ENCODE results near the gene DNAJA3. TPM values are rescaled to one million over a fixed set of nuclear protein-coding genes. Genes with fewer than 3 reads are reported as not detected.

Gene DNAJA3
- total RNA-seq, 2 donors from 2014 or later, result 26.4 to 29.1 TPM

DNA sequence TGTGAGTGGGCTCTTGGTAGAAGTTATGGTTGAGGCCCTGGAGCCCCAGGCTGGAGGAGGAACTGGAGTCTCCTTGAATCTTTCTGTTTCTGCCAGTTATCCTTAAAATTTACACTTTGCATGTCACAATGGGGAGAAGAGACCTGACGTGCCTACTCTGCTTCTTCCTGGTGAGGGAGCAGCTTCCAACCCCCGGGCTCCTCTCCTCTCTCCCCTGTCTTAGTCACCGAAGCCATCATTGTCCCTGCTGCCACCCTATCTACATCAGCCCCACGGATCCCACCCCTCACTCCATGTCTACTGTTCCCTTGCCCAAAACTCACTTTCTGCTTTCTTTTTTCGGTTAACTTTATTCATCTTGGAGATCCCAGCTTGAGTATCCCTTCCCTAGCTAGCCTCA, 17.6 kb downstream of the DNAJA3 start:
- Histone ChIP-seq H3K36me3 (replicated peaks in 1 of 2; ENCODE audit: insufficient read depth in 1 of 2, low read depth in 2 of 2) (peaks cover 43 to 49% of the 10 kb centered on the region in 2 donors), H3K9me3 (no peaks in the 10 kb centered on the region), H3K4me3 (no peak overlapping the region), H3K27ac (no peak overlapping the region), H3K4me1 (no peaks in the 10 kb centered on the region), H3K27me3 (no peaks in the 10 kb centered on the region)
- no peak for DNase-seq
- TF ChIP-seq POLR2A (IDR thresholded peaks at IDR 0.05), result no peak
- TF ChIP-seq, protein P1, sequence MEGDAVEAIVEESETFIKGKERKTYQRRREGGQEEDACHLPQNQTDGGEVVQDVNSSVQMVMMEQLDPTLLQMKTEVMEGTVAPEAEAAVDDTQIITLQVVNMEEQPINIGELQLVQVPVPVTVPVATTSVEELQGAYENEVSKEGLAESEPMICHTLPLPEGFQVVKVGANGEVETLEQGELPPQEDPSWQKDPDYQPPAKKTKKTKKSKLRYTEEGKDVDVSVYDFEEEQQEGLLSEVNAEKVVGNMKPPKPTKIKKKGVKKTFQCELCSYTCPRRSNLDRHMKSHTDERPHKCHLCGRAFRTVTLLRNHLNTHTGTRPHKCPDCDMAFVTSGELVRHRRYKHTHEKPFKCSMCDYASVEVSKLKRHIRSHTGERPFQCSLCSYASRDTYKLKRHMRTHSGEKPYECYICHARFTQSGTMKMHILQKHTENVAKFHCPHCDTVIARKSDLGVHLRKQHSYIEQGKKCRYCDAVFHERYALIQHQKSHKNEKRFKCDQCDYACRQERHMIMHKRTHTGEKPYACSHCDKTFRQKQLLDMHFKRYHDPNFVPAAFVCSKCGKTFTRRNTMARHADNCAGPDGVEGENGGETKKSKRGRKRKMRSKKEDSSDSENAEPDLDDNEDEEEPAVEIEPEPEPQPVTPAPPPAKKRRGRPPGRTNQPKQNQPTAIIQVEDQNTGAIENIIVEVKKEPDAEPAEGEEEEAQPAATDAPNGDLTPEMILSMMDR (IDR thresholded peaks at IDR 0.05), result no peak
- WGBS, 2 donors, result 56 to 73% methylated on average over 5 of the region's 5 CpGs
- no peak for ATAC-seq
- intact Hi-C loops (cut with DNase I), result no loop called here

DNA sequence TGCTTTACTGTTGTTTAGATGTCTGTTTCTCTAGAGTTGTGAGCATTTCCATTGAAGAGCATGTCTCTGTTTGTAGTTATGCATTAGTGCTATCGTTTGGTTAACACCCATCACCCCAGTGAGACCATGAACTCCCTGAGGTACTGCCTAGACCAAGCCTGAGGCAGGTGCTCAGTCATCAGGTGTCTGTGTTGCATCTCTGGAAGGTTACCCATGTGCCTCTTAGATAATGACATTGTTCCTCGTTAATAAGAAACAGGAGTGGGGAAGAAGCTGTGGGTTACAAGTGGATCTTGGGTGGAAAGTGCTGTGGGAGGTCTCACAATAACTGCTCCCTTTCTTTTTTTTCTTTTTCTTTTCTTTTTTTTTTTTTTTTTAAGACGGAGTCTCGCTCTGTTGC, 18.3 kb downstream of the DNAJA3 start:
- intact Hi-C loops (cut with DNase I), result no loop called here
- Histone ChIP-seq H3K27me3 (no peaks in the 10 kb centered on the region), H3K9me3 (no peaks in the 10 kb centered on the region), H3K27ac (no peak overlapping the region), H3K4me3 (no peak overlapping the region), H3K4me1 (no peaks in the 10 kb centered on the region), H3K36me3 (replicated peaks in 1 of 2; ENCODE audit: insufficient read depth in 1 of 2, low read depth in 2 of 2) (peaks cover 43 to 50% of the 10 kb centered on the region in 2 donors)
- no peak for ATAC-seq
- no peak for DNase-seq
- 85 to 87% methylated on average over 3 to 4 of the region's 4 CpGs for WGBS, 2 donors
- no peak for TF ChIP-seq POLR2A (IDR thresholded peaks at IDR 0.05)
- TF ChIP-seq, protein P1 (IDR thresholded peaks at IDR 0.05), result no peak

DNA sequence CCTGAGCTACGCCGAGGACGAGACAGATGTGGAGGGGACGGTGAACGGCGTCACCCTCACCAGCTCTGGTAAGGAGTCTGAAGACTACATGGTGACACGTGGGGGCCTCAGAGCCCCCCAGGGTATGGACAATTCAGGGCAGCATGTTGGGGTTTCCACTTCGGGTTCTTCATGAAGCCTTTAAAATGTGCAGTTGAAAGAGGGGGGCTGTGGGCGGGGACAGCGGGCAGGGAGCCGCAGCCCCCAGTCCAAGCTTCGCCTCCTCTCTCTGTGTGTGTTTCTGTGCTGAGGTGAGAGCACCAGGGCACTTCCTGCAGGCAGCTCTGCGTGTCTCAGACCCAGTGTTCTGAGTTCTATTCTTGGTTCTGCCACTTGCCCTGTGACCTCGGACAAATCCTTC, 24.8 kb downstream of the DNAJA3 start:
- WGBS, 2 donors, result 94 to 95% methylated on average over 13 to 14 of the region's 14 CpGs
- peaks cover 15 to 28% of the 10 kb centered on the region in 2 donors for H3K36me3 ChIP-seq (replicated peaks in 1 of 2; ENCODE audit: insufficient read depth in 1 of 2, low read depth in 2 of 2)
- no peaks in the 10 kb centered on the region for H3K27me3 ChIP-seq
- intact Hi-C loops (cut with DNase I), result no loop called here
- H3K27ac ChIP-seq, result no peak overlapping the region
- DNase-seq (no peak), ATAC-seq (no peak)
- no peaks in the 10 kb centered on the region for H3K4me1 ChIP-seq
- TF ChIP-seq POLR2A (IDR thresholded peaks at IDR 0.05), result no peak
- TF ChIP-seq, protein P1 (IDR thresholded peaks at IDR 0.05), result no peak
- no peaks in the 10 kb centered on the region for H3K9me3 ChIP-seq
- no peak overlapping the region for H3K4me3 ChIP-seq

DNA sequence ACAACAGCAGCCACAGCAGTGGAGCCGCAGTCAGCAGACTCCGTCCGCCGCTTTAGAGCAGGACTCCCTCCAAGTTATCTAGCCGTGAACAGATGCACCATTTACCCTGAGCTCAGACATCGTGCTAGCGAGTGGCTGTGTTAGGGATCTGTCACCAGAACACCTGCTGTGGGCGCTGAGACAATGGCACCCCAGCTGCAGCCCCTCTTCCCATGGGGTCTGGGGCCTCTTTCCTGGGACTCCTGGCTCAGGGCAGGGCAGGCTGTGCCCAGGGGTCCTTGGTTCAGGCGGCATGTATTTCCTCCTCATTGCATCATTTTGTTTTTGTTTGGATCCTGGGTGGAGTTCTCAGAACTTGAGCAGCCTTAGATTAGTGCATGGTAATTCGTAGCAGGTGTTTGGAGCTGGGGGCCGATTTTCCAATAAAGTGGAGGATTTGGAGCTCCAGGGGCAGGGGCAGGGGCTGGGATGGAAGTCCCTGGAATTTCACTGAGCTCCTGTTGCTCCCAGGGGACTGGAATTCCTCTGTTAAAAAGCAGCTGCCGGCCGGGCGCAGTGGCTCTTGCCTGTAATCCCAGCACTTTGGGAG, 25.4 kb downstream of the DNAJA3 start:
- no peak for DNase-seq
- intact Hi-C loops (cut with DNase I), result no loop called here
- no peaks in the 10 kb centered on the region for H3K27me3 ChIP-seq
- 89 to 93% methylated on average over 6 to 14 of the region's 14 CpGs for WGBS, 2 donors
- TF ChIP-seq, protein P1 (IDR thresholded peaks at IDR 0.05), result no peak
- TF ChIP-seq POLR2A (IDR thresholded peaks at IDR 0.05), result no peak
- no peaks in the 10 kb centered on the region for H3K4me1 ChIP-seq
- H3K4me3 ChIP-seq, result no peak overlapping the region
- peaks cover 20 to 23% of the 10 kb centered on the region in 2 donors for H3K36me3 ChIP-seq (replicated peaks in 1 of 2; ENCODE audit: insufficient read depth in 1 of 2, low read depth in 2 of 2)
- H3K27ac ChIP-seq, result no peak overlapping the region
- no peaks in the 10 kb centered on the region for H3K9me3 ChIP-seq
- no peak for ATAC-seq

DNA sequence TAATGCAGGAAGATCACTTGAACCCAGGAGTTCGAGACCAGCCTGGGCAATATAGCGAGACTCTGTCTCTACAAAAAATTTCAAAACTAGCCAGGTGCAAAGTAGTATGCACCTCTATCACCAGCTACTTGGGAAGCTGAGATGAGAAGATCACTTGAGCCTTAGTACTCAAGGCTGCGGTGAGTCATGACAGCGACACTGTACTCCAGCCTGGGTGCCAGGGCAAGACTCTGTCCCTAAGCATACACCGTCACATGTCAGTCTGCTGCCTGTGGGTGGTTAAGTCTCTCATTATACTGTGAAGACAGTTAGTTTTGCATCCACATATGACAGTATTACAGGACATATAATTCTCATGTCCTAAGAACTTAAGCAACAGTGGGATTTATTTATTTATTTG, 27.0 kb downstream of the DNAJA3 start:
- Histone ChIP-seq H3K9me3 (no peaks in the 10 kb centered on the region), H3K4me1 (no peaks in the 10 kb centered on the region), H3K27me3 (no peaks in the 10 kb centered on the region), H3K4me3 (no peak overlapping the region), H3K27ac (no peak overlapping the region), H3K36me3 (replicated peaks in 1 of 2; ENCODE audit: insufficient read depth in 1 of 2, low read depth in 2 of 2) (peaks cover 12 to 21% of the 10 kb centered on the region in 2 donors)
- no peak for ATAC-seq
- TF ChIP-seq, protein P1 (IDR thresholded peaks at IDR 0.05), result no peak
- no peak for TF ChIP-seq POLR2A (IDR thresholded peaks at IDR 0.05)
- intact Hi-C loops (cut with DNase I), result no loop called here
- DNase-seq, result no peak
- 97 to 98% methylated on average over 5 of the region's 5 CpGs for WGBS, 2 donors

Measured in body of pancreas (tissue), 4 donors.